ENCODE data around the gene ABCA4.

Gene ABCA4

GRCh38 chr1:94025383-94026340, 95.3 kb downstream of the ABCA4 start:
- no peak for FAIRE-seq

- FAIRE-seq: no peak
Observed at GRCh38 chr1:94024104-94024792, 96.7 kb downstream of the ABCA4 start.

GRCh38 chr1:94022471-94023189, 98.3 kb downstream of the ABCA4 start:
- FAIRE-seq: no peak

- FAIRE-seq: no peak
Observed at GRCh38 chr1:94020764-94021579, 100.0 kb downstream of the ABCA4 start.

- no peak for FAIRE-seq
Observed at GRCh38 chr1:94019327-94019726, 101.6 kb downstream of the ABCA4 start.

GRCh38 chr1:94017155-94017829, 103.7 kb downstream of the ABCA4 start:
- FAIRE-seq: no peak

- no peak for FAIRE-seq
Observed at GRCh38 chr1:94015489-94015817, 105.5 kb downstream of the ABCA4 start.

- no peak for FAIRE-seq
Observed at GRCh38 chr1:94014635-94015488, 106.1 kb downstream of the ABCA4 start.

GRCh38 chr1:94014087-94014486, 106.9 kb downstream of the ABCA4 start:
- FAIRE-seq: no peak

DNA sequence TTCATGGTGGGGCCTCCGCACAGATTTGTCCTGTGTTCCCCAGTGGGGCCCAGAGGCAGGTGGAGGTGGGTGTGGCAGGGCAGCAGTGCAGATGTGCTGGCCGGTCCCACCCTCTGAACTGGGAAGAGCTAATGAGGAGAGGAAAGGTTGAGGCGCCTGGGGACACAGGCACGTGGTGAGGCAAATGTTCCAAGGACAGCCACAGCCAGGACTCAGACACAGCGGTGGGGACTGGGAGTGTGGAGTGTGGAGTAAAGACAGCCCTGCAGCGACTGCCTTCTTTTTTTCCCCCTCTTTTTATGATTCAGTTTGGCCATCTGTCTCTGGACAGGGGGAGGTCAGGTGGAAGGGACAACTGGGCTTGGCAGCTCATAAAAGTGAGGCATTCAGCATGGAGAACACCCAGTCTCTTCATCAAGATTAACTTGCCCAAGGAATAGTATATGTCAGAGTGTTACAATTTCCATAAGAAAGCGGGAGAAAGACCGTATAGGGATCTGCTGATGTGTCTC, 107.5 kb downstream of the ABCA4 start:
- no peak for FAIRE-seq

DNA sequence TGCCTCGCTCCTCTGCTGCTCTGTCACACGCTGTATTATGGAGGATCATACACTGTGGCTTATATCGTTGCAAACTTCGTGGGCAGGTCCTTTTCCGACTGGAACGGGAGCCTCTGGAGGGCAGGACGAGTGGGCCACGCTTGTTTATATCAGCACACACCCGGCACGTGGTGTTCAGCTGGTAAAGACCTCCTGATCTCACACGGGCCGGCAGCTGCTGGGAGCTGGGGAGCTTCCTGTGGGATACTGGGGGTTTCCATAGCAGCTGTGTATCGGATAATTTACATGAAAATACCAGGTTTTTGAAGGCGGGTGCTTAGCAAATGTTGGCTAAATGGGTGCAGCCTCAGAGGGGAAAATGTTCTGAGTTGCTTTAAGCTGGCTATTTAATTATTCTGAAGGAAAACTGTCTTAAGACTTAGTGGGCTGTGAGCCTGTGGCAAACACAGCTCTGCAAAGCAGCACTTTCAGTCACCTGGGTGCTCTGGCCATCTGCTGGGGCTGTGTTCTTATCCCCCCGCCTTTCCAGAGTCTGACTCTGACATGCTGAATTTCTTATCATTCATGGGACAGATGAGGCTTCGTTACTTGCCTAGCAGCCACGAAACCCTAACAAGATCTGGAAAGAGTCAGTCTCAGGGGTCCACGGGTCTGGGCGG, 108.1 kb downstream of the ABCA4 start:
- no peak for FAIRE-seq

DNA sequence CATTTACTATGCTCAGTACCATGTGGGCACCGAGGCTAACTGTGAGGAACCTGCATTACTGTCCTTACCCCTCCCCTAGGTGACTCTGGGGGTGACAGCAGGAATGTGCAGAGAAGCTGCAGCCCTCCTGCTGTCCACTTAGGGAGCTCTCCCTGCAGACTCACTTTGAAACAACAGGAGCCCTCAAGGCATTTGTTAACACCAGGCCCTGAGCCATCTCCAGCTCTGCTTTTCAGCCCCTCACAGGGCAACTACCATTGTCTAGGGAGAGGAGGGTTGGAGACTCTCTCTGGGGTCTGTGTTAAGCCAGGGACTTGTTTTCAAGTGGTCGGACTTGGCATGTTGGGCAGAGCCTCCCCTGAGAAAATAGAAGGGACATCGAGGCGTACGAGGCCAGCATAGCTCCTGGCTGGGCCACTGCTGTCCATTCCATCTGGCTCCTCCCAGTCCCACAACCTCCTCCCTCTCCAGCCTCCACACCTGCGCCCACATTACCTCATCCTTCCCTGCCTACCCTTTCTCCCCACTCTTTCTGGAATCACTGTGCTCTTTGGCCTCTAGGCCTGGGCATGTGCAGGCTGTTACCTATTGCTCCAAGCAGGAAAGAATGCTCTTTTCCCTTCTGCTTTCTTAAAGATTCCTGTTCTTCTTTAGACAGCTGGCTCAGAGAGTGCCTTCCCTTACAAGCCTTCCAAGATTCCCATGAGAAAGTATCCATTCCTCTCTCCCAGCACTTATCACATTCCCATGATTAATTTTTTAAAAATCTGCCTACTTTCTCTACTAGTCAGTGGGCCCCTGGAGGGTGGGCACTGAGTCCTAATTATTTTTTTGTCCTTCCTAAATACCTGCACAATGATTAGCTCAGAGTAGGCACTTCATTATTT, 109.0 kb downstream of the ABCA4 start:
- no peak for FAIRE-seq

- no peak for FAIRE-seq
Observed at GRCh38 chr1:94011129-94011528, 109.8 kb downstream of the ABCA4 start.

- FAIRE-seq: no peak
Observed at GRCh38 chr1:94009304-94009703, 111.6 kb downstream of the ABCA4 start.

DNA sequence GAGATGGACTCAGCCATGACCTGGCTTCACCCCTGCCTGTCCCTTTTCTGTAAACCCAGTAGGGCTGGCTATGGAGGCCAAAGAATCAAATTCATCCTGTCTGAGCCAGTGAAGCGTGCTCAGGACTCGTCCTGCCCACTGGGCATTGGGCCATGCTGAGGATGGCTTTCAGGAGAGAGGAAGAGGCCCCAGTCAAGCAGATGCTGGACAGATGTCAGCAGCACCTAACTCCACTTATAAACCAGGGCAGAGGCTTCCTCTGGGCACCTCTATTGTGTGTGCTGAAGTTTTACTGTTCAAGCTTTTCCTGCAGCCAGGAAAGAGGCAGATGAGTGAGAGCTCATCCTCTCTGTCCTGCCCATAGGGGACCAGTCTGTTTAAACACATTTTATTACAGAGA, 114.3 kb downstream of the ABCA4 start:
- FAIRE-seq: no peak

DNA sequence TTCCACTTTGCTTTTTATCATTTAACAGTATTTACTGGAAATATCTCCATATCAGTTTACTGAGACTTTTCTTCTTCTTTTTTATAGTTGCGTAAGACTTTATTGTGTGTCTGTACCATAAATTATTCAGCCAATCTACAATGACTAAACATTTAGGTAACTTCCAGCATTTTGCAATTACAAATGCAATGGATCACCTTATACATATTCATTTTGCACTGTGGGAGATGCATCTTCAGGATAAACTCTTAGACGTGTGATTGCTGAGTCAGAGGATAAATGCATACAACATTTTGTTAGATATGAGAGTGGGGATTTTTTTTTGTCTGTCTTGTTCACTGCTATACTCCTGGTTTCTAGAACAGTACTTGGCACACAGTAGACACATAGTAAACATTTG, 116.0 kb downstream of the ABCA4 start:
- FAIRE-seq: no peak

- FAIRE-seq: no peak
Observed at GRCh38 chr1:94002046-94002787, 118.7 kb downstream of the ABCA4 start.

DNA sequence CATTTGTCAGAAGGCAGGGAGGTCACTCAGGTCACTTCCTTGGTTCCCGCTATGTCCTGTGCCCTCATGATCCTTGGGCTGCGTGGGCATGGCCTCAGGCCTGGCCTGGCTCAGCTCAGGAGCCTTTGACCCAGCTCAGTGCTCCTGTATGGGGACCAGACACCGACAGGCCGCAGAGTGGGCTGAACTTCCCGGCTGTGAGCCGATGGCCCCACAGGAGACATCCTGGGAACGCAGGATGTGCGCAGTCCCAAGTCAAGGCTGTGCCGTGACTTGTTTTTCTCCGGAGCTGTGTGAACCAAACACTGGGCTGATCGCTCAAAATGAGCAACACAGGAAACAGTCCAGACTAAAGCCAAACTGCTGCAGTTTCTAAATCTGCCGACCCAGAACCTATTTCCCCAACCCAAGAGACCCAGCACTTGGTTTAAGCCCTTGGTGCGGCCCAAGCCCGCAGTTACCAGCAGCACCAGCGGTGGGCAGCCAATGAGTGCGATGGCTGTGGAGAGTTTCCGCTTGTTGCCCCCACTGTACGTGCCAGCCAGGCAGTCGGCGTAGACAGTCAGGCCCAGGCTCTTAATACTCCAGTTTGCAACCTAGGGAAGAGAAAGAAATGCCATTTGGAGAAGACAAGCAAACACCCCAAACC, 119.4 kb downstream of the ABCA4 start:
- FAIRE-seq: no peak

Data from colon (tissue), 2 donors.